K562 (cell line): Measurements from ENCODE around the gene SPRING1. TPM values are rescaled to one million over a fixed set of nuclear protein-coding genes. Genes with fewer than 3 reads are reported as not detected.

ENCODE experiments used
- ATAC-seq: fragments of 200-7000 bp; cut with Tn5 transposase; 3 replicates; pipeline ENCODE4 v1.9.1; 2020; ENCODE audit warnings: moderate library complexity
- BruUV-seq: library from RNA; stranded (reverse); fragments of 400-500 nt; replicated peaks from 2 replicates; lab custom pipeline; 2021; lab: Mats Ljungman, UMichigan
- CTCF ChIA-PET: fragments of 300-600 bp; formaldehyde crosslinking; extraction: SDS; loops from one replicate; lab custom pipeline; 2021; ENCODE audit warnings: low intra/inter-chr PET ratio; lab: Yijun Ruan, JAX
- POLR2A ChIA-PET: fragments of 300-600, 350-650 bp; sonication (Branson Sonifier 250); formaldehyde crosslinking; extraction: SDS; loops from one replicate; lab custom pipeline; 2021; ENCODE audit warnings: antibody characterized with exemption, inconsistent platforms; lab: Yijun Ruan, JAX
- DNase-seq, 4 experiments: peaks; one replicate each; pipeline versions ENCODE4 v3.0.0 to v3.0.0-alpha.2; 2011 to 2018; ENCODE audit warnings: low spot score in 3 of 4, mixed read lengths in 3 of 4; ENCODE audit errors: extremely low read depth in 1 of 4
- FAIRE-seq: peaks from 2 replicates; lab custom pipeline; 2011; peaks lifted over from hg19 to GRCh38; lab: Jason Lieb, UNC
- H2AFZ ChIP-seq: 2 replicates; pipeline ENCODE4 v1.6.0; 2011; ENCODE audit warnings: low read depth, low read length, control low read depth, inconsistent platforms
- H3K27ac ChIP-seq: fragments of 200-600 bp; 3 replicates; pipeline ENCODE4 v1.8.0; 2011; ENCODE audit warnings: low read depth, mild to moderate bottlenecking, control low read depth, inconsistent platforms, low read length, moderate library complexity, mixed read lengths; ENCODE audit errors: extremely low read depth
- H3K27me3 ChIP-seq, 2 experiments: fragments of 300-600 bp in 1 of 2; 2 replicates in 1 of 2; 3 replicates in 1 of 2; pipeline versions ENCODE4 v1.6.0 to v1.8.0; 2011; ENCODE audit warnings: inconsistent platforms in 2 of 2, low read length in 2 of 2, mild to moderate bottlenecking in 1 of 2, mixed read lengths in 1 of 2, moderate library complexity in 1 of 2; ENCODE audit not compliant: control insufficient read depth in 2 of 2, insufficient read depth in 2 of 2
- H3K36me3 ChIP-seq: fragments of 300-600 bp; 3 replicates; pipeline ENCODE4 v1.8.0; 2011; ENCODE audit warnings: mild to moderate bottlenecking, low read length, inconsistent platforms; ENCODE audit not compliant: control insufficient read depth, insufficient read depth
- H3K4me1 ChIP-seq, 2 experiments: fragments of 200-600 bp in 1 of 2; replicated peaks in 1 of 2; 2 replicates in 1 of 2; 3 replicates in 1 of 2; pipeline versions ENCODE4 v1.5.1 to v1.8.0; 2011; ENCODE audit warnings: inconsistent platforms in 2 of 2, low read length in 2 of 2, mild to moderate bottlenecking in 1 of 2, mixed read lengths in 1 of 2, moderate library complexity in 1 of 2; ENCODE audit not compliant: control insufficient read depth in 2 of 2, insufficient read depth in 2 of 2
- H3K4me2 ChIP-seq: 2 replicates; pipeline ENCODE4 v1.6.1; 2011; ENCODE audit warnings: low read length, control low read depth, inconsistent platforms, mixed read lengths; ENCODE audit not compliant: insufficient read depth
- H3K4me3 ChIP-seq: fragments of 200-600 bp; sonication (generic), shearing (Covaris generic); 2 replicates; pipeline ENCODE4 v1.5.1; 2016; ENCODE audit warnings: control low read depth, inconsistent platforms
- H3K79me2 ChIP-seq: fragments of 200-600 bp; 3 replicates; pipeline ENCODE4 v1.8.0; 2011; ENCODE audit warnings: low read length, inconsistent platforms; ENCODE audit not compliant: control insufficient read depth, insufficient read depth
- H3K9ac ChIP-seq, 2 experiments: 2 replicates each; pipeline versions ENCODE4 v1.6.0 to v1.6.1; 2011; ENCODE audit warnings: low read depth in 2 of 2, low read length in 2 of 2, control low read depth in 1 of 2, inconsistent platforms in 1 of 2, mild to moderate bottlenecking in 1 of 2, mixed read lengths in 1 of 2; ENCODE audit not compliant: insufficient read depth in 1 of 2
- H3K9me1 ChIP-seq: one replicate; pipeline ENCODE4 v1.6.0; 2011; ENCODE audit warnings: inconsistent platforms, mild to moderate bottlenecking, low read length, moderate library complexity; ENCODE audit not compliant: control insufficient read depth, insufficient read depth
- H3K9me3 ChIP-seq: replicated peaks from 2 replicates; pipeline ENCODE4 v1.5.1; 2011; ENCODE audit warnings: low read depth, low read length, inconsistent platforms; ENCODE audit not compliant: control insufficient read depth, insufficient read depth
- H4K20me1 ChIP-seq: replicated peaks from 2 replicates; pipeline ENCODE4 v1.6.1; 2011; ENCODE audit warnings: low read length, inconsistent platforms, mixed read lengths; ENCODE audit not compliant: control insufficient read depth, insufficient read depth
- BACH1 ChIP-seq: fragments of 200-800 bp; sonication (Bioruptor generic); IDR thresholded peaks from 2 replicates; pipeline ENCODE4 v1.6.1; 2016; ENCODE audit warnings: missing genetic modification characterization, missing compliant biosample characterization
- BRD9 ChIP-seq: fragments of 450-650 bp; IDR thresholded peaks from 2 replicates; pipeline ENCODE4 v1.6.1; 2018; ENCODE audit warnings: low read depth; ENCODE audit not compliant: partially characterized antibody
- DMBX1 ChIP-seq: fragments of 250-450 bp; sonication (Bioruptor Pico); IDR thresholded peaks from 2 replicates; pipeline ENCODE4 v1.8.0; 2022; ENCODE audit warnings: inconsistent platforms, mild to moderate bottlenecking, moderate library complexity, borderline replicate concordance
- HNRNPLL ChIP-seq: fragments of 200-400 bp; formaldehyde crosslinking; IDR thresholded peaks from 2 replicates; pipeline ENCODE4 v1.6.1; 2017; ENCODE audit warnings: low read length, low read depth, mild to moderate bottlenecking; ENCODE audit not compliant: poor library complexity, severe bottlenecking
- NRF1 ChIP-seq, 2 experiments: fragments of 450-650 bp; IDR thresholded peaks in 1 of 2; conservative IDR thresholded peaks in 1 of 2; 2 replicates each; pipeline ENCODE4 v1.6.1; 2014; ENCODE audit warnings: mild to moderate bottlenecking in 2 of 2
- SMC3 ChIP-seq: conservative IDR thresholded peaks from 2 replicates; pipeline ENCODE4 v1.6.1; 2011; ENCODE audit warnings: low read depth, low read length, improper control_type of control experiment; ENCODE audit not compliant: insufficient read depth
- ZNF133 ChIP-seq: fragments of 250-450 bp; sonication (Bioruptor Pico); IDR thresholded peaks from 2 replicates; pipeline ENCODE4 v1.4.0; 2020; ENCODE audit warnings: mild to moderate bottlenecking
- ZNF140 ChIP-seq: fragments of 250-450 bp; sonication (Bioruptor Pico); IDR thresholded peaks from 2 replicates; pipeline ENCODE4 v1.8.0; 2021; ENCODE audit warnings: moderate library complexity, mild to moderate bottlenecking, inconsistent platforms
- WGBS: fragments of 100-300 bp; shearing (Covaris generic); methylation state at CpG from one replicate; pipeline ENCODE4 v1.1.6; 2016; ENCODE audit warnings: low coverage, mixed read lengths; ENCODE audit not compliant: insufficient coverage; ENCODE audit errors: missing lambda C conversion rate; 5-methylcytosine and 5-hydroxymethylcytosine counted together
- in situ Hi-C: fragments of 300-500 bp; cut with MboI; formaldehyde crosslinking; loops from 4 replicates; pipeline ENCODE4 v1.15.0; 2018; ENCODE audit warnings: inconsistent platforms, mixed read lengths
- intact Hi-C: fragments of 100-400 bp; cut with micrococcal nuclease; formaldehyde crosslinking; loops from 2 replicates; pipeline ENCODE4 v1.14.2; 2022
- polyA plus RNA-seq, 8 experiments: library from polyadenylated mRNA; depleted of rRNA in 4 of 8; stranded (reverse) in 5 of 8; unstranded in 3 of 8; fragments of >200 nt; fragmentation: Nextera tagmentation in 2 of 8; fragmentation: Illumina TruSeq in 1 of 8; extraction: Ambion mirVana in 2 of 8; extraction: Trizol in 1 of 8; gene quantifications; 2 replicates each; pipeline versions ENCODE4 v1.2.1 to v1.2.3, GENCODE V29; 2011 to 2014; ENCODE audit warnings: inconsistent platforms in 1 of 8, missing spikeins in 1 of 8
- total RNA-seq, 7 experiments: library from RNA; depleted of rRNA in 6 of 7; stranded (reverse); fragments of >200 nt in 6 of 7; fragmentation: Illumina TruSeq in 2 of 7; extraction: Trizol in 2 of 7; gene quantifications; 2 replicates each; pipeline versions ENCODE4 v1.2.1 to v1.2.3, GENCODE V29; 2011 to 2021; ENCODE audit warnings: low replicate concordance in 1 of 7

Gene SPRING1
- total and polyA plus RNA-seq, 9 of the 15 experiments (the other 6 are each of a cell fraction or from before 2014, with no cell fraction given), result 1.1 to 20.0 (median 8.0) TPM

GRCh38 chr12:116718655-116719454 lies 19.0 kb downstream of the SPRING1 start:
- TF ChIP-seq SMC3 (no peak), NRF1 (conservative IDR thresholded peaks at IDR 0.05 in 1 of 2, IDR thresholded peaks at IDR 0.05 in 1 of 2) (no peak), BACH1 (tag) (no peak), DMBX1 (no peak), HNRNPLL (no peak), ZNF140 (CRISPR knock-in tag) (no peak), BRD9 (no peak), ZNF133 (CRISPR knock-in tag) (no peak)
- TF ChIP-seq, all 486 proteins: peak for 0
- FAIRE-seq (no peak), ATAC-seq (no peak), DNase-seq (no peak)
- H3K9me3 ChIP-seq, result no peaks in the 10 kb centered on the region
- no peak overlapping the region for H2AFZ ChIP-seq
- peaks cover 42% of the 10 kb centered on the region; the same call in 2 of the 3 replicates for H3K36me3 ChIP-seq
- no peak overlapping the region for H3K27ac ChIP-seq
- H3K27me3 ChIP-seq, result no peaks in the 10 kb centered on the region
- BruUV-seq, result no TSS peak
- H4K20me1 ChIP-seq, result 0 out of 2 replicates have a peak, but pooled peaks cover 4% of the 10 kb centered on the region
- WGBS, result 49% methylated on average over 10 of the region's 10 CpGs
- no peak overlapping the region for H3K9ac ChIP-seq
- H3K4me3 ChIP-seq, result no peak overlapping the region
- H3K9me1 ChIP-seq, result no peaks in the 10 kb centered on the region
- no peak overlapping the region for H3K4me2 ChIP-seq
- H3K4me1 ChIP-seq, result no peaks in the 10 kb centered on the region
- intact Hi-C loops, result no loop called here
- H3K79me2 ChIP-seq, result no peaks in the 10 kb centered on the region
- POLR2A ChIA-PET, result no interaction called here
- in situ Hi-C loops, result loop anchor here (25.0 kb wide), 1 partner anchor 243 kb away; no protein-coding TSS in a partner anchor
- CTCF ChIA-PET, result no interaction called here
